ENCODE results near the gene SLC38A10.

SLC38A10 gene

GRCh38 chr17:81251709-81252301, 43.3 kb downstream of the SLC38A10 start:
- DNase-seq: no peak

- DNase-seq: no peak
These were observed 43.9 kb downstream of the SLC38A10 start for GRCh38 chr17:81251094-81251708.

- no peak for DNase-seq
These were observed 44.6 kb downstream of the SLC38A10 start for GRCh38 chr17:81250286-81251093.

GRCh38 chr17:81249223-81250040, 45.7 kb downstream of the SLC38A10 start:
- no peak for DNase-seq

GRCh38 chr17:81248649-81249048, 46.5 kb downstream of the SLC38A10 start:
- DNase-seq: no peak

- DNase-seq: no peak
These were observed 47.6 kb downstream of the SLC38A10 start for GRCh38 chr17:81247339-81247990.

- no peak for DNase-seq
These were observed 48.3 kb downstream of the SLC38A10 start for GRCh38 chr17:81246679-81247338.

- no peak for DNase-seq
These were observed 48.8 kb downstream of the SLC38A10 start for GRCh38 chr17:81246343-81246670.

- no peak for DNase-seq
These were observed 49.3 kb downstream of the SLC38A10 start for GRCh38 chr17:81245665-81246342.

GRCh38 chr17:81245024-81245664, 50.0 kb downstream of the SLC38A10 start:
- no peak for DNase-seq

- DNase-seq: no peak
These were observed 50.6 kb downstream of the SLC38A10 start for GRCh38 chr17:81244358-81245023.

- no peak for DNase-seq
These were observed 51.8 kb downstream of the SLC38A10 start for GRCh38 chr17:81243333-81243664.

- DNase-seq: peak; percentile 20
These were observed 52.4 kb downstream of the SLC38A10 start for GRCh38 chr17:81242421-81243332.

- DNase-seq: peak; percentile 42
These were observed 53.3 kb downstream of the SLC38A10 start for GRCh38 chr17:81241648-81242420.

- no peak for DNase-seq
These were observed 53.9 kb downstream of the SLC38A10 start for GRCh38 chr17:81241203-81241602.

- DNase-seq: no peak
These were observed 54.3 kb downstream of the SLC38A10 start for GRCh38 chr17:81240761-81241160.

- peak; percentile 17 for DNase-seq
These were observed 55.2 kb downstream of the SLC38A10 start for GRCh38 chr17:81239714-81240555.

Measured in MV-4-11 (cell line).